GM19238 (cell line): ENCODE results near the gene PLA2G6.

Experiments used
- DNase-seq: peaks from one replicate; pipeline ENCODE4 v3.0.0; 2011; ENCODE audit warnings: low spot score; ENCODE audit not compliant: insufficient read length

PLA2G6 gene

GRCh38 chr22:38110863-38111852, 70.5 kb downstream of the PLA2G6 start:
- no peak for DNase-seq

GRCh38 chr22:38110008-38110862, 71.4 kb downstream of the PLA2G6 start, which contains the start of gene BAIAP2L2:
Gene BAIAP2L2, minus strand, starts transcription at chr22:38110684. Its CDS starts 159 bp downstream, at chr22:38110525.
- DNase-seq = no peak

- DNase-seq = no peak
Measured at GRCh38 chr22:38109371-38110001, 72.1 kb downstream of the PLA2G6 start.

- no peak for DNase-seq
Measured at GRCh38 chr22:38108561-38109319, 72.9 kb downstream of the PLA2G6 start.

- DNase-seq = no peak
Measured at GRCh38 chr22:38107692-38108515, 73.7 kb downstream of the PLA2G6 start.

GRCh38 chr22:38106814-38107578, 74.6 kb downstream of the PLA2G6 start:
- no peak for DNase-seq

GRCh38 chr22:38104084-38104483, 77.5 kb downstream of the PLA2G6 start:
- DNase-seq = no peak

- DNase-seq = no peak
Measured at GRCh38 chr22:38103641-38104040, 78.0 kb downstream of the PLA2G6 start.

GRCh38 chr22:38098410-38099249, 83.0 kb downstream of the PLA2G6 start:
- DNase-seq = no peak

GRCh38 chr22:38097557-38098409, 83.8 kb downstream of the PLA2G6 start:
- DNase-seq = no peak

- no peak for DNase-seq
Measured at GRCh38 chr22:38097058-38097457, 84.6 kb downstream of the PLA2G6 start.

- no peak for DNase-seq
Measured at GRCh38 chr22:38089474-38089851, 92.2 kb downstream of the PLA2G6 start.

GRCh38 chr22:38088629-38089473, 92.8 kb downstream of the PLA2G6 start:
- DNase-seq = no peak

GRCh38 chr22:38087855-38088254, 93.8 kb downstream of the PLA2G6 start:
- no peak for DNase-seq

- DNase-seq = no peak
Measured at GRCh38 chr22:38086942-38087341, 94.7 kb downstream of the PLA2G6 start.
